GM12892 (cell line): ENCODE data around the gene NUTM2D.
"Not testable (repeated sequence)": the region's sequence is repeated elsewhere in the genome, so short reads cannot be mapped to it uniquely, and the experiment has no call there.

Experiments used
- POLR2A ChIP-seq: IDR thresholded peaks from 2 replicates; pipeline ENCODE4 v1.6.1; 2011; ENCODE audit warnings: low read depth, low read length, control low read depth
- POLR2AphosphoS5 ChIP-seq: IDR thresholded peaks from 2 replicates; pipeline ENCODE4 v1.6.1; 2011; ENCODE audit warnings: low read depth, low read length, control low read depth
- TAF1 ChIP-seq: IDR thresholded peaks from 2 replicates; pipeline ENCODE4 v1.6.1; 2011; ENCODE audit warnings: low read depth, mild to moderate bottlenecking, control low read depth, low read length, borderline replicate concordance

GRCh38 chr10:87311521-87311920 lies 46.0 kb upstream of the NUTM2D start:
- not testable (repeated sequence) for TF ChIP-seq POLR2A, POLR2AphosphoS5, TAF1
